ENCODE data around the gene NTF4. TPM values are rescaled to one million over a fixed set of nuclear protein-coding genes. Genes with fewer than 3 reads are reported as not detected.

Gene NTF4
- polyA plus RNA-seq (2012; ENCODE audit: insufficient read length, low read depth): not detected

- TF ChIP-seq FOXP2 (optimal IDR thresholded peaks at IDR 0.05; ENCODE audit: borderline replicate concordance, extremely low read depth, extremely low read length, insufficient read depth): no peak
- no peak for TF ChIP-seq TAF1 (IDR thresholded peaks at IDR 0.05; ENCODE audit: borderline replicate concordance, insufficient read depth, low read length)
- no peak for TF ChIP-seq POLR2AphosphoS5 (IDR thresholded peaks at IDR 0.05; ENCODE audit: low read depth, low read length)
Observed at GRCh38 chr19:49064768-49065611, at the start of gene NTF4. NTF4 (minus strand) TSS chr19:49064818; CDS start chr19:49061997, 2,821 bp downstream.

GRCh38 chr19:49113762-49114629, 49.4 kb upstream of the NTF4 start, which contains the start of gene LIN7B:
LIN7B (plus strand) TSS chr19:49114370; CDS start chr19:49114405, 35 bp downstream.
- TF ChIP-seq TAF1 (IDR thresholded peaks at IDR 0.05; ENCODE audit: borderline replicate concordance, insufficient read depth, low read length): no peak
- TF ChIP-seq POLR2AphosphoS5 (IDR thresholded peaks at IDR 0.05; ENCODE audit: low read depth, low read length): peak; percentile 30; the same call in 1 of the 2 replicates

- TF ChIP-seq TAF1 (IDR thresholded peaks at IDR 0.05; ENCODE audit: borderline replicate concordance, insufficient read depth, low read length): no peak
- TF ChIP-seq, protein P1, sequence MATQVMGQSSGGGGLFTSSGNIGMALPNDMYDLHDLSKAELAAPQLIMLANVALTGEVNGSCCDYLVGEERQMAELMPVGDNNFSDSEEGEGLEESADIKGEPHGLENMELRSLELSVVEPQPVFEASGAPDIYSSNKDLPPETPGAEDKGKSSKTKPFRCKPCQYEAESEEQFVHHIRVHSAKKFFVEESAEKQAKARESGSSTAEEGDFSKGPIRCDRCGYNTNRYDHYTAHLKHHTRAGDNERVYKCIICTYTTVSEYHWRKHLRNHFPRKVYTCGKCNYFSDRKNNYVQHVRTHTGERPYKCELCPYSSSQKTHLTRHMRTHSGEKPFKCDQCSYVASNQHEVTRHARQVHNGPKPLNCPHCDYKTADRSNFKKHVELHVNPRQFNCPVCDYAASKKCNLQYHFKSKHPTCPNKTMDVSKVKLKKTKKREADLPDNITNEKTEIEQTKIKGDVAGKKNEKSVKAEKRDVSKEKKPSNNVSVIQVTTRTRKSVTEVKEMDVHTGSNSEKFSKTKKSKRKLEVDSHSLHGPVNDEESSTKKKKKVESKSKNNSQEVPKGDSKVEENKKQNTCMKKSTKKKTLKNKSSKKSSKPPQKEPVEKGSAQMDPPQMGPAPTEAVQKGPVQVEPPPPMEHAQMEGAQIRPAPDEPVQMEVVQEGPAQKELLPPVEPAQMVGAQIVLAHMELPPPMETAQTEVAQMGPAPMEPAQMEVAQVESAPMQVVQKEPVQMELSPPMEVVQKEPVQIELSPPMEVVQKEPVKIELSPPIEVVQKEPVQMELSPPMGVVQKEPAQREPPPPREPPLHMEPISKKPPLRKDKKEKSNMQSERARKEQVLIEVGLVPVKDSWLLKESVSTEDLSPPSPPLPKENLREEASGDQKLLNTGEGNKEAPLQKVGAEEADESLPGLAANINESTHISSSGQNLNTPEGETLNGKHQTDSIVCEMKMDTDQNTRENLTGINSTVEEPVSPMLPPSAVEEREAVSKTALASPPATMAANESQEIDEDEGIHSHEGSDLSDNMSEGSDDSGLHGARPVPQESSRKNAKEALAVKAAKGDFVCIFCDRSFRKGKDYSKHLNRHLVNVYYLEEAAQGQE (IDR thresholded peaks at IDR 0.05; ENCODE audit: insufficient read depth in 1 of 2, low read depth in 2 of 2, low read length in 2 of 2): no peak
- no peak for TF ChIP-seq SIN3A (IDR thresholded peaks at IDR 0.05; ENCODE audit: borderline replicate concordance, insufficient read depth, low read length)
- no peak for TF ChIP-seq POLR2AphosphoS5 (IDR thresholded peaks at IDR 0.05; ENCODE audit: low read depth, low read length)
- TF ChIP-seq FOXP2 (optimal IDR thresholded peaks at IDR 0.05; ENCODE audit: borderline replicate concordance, extremely low read depth, extremely low read length, insufficient read depth): no peak
Observed at GRCh38 chr19:49111218-49111998, 46.8 kb upstream of the NTF4 start.

DNA sequence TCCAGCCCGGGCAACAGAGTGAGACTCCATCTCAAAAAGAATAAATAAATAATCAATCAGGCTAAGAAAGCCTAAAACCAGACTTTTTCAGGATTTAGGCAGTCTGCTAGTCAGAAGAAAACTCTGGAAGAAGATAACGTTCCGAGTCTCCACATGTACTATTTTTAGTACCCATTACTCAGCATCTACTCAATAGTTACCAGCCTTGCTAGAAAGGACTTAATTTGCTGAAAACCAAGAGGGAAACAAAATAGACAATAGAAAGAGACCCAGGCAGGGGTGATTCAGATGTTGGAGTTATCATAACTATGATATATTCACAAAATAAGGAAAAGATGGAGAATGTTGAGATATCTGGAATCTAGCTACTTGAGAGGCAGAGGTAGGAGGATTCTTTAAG, 45.9 kb upstream of the NTF4 start:
- TF ChIP-seq POLR2AphosphoS5 (IDR thresholded peaks at IDR 0.05; ENCODE audit: low read depth, low read length): no peak
- TF ChIP-seq SIN3A (IDR thresholded peaks at IDR 0.05; ENCODE audit: borderline replicate concordance, insufficient read depth, low read length): no peak
- TF ChIP-seq, protein P1 (IDR thresholded peaks at IDR 0.05; ENCODE audit: insufficient read depth in 1 of 2, low read depth in 2 of 2, low read length in 2 of 2): no peak
- TF ChIP-seq TAF1 (IDR thresholded peaks at IDR 0.05; ENCODE audit: borderline replicate concordance, insufficient read depth, low read length): no peak
- TF ChIP-seq FOXP2 (optimal IDR thresholded peaks at IDR 0.05; ENCODE audit: borderline replicate concordance, extremely low read depth, extremely low read length, insufficient read depth): no peak

DNA sequence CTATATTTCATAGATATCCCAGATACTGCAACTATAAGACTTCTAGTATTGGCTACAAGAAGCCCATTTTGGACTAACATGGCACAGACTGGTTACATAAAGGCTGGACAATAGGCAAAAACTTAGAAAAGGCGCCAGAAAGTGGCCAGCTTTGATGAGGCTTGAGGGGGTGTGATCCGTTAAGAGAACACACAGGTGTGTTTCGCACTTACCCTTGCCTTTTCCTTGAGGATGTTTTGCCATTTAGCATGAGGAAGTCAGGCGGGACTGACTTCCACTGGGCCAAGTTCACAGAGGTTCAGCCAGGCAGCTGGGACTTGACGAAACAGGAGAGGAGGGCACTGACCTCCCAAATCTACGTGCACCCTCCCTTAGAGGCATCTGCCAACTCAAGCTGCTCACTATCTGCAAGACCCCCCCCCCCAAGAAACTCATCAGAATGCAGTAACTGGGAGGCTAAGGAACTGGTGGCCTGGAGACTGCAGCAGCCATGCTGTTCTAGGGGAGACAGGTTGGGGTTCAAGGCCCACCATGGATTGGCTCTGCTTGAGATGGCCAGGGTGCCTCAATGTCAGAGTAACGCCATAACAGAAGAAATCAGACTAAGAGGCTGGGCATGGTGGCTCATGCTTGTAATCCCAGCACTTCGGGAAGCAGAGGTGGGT, 45.1 kb upstream of the NTF4 start:
- TF ChIP-seq, protein P1 (IDR thresholded peaks at IDR 0.05; ENCODE audit: insufficient read depth in 1 of 2, low read depth in 2 of 2, low read length in 2 of 2): no peak
- TF ChIP-seq SIN3A (IDR thresholded peaks at IDR 0.05; ENCODE audit: borderline replicate concordance, insufficient read depth, low read length): no peak
- 0 out of 2 replicates have a peak, but pooled peaks have one; percentile 41 for TF ChIP-seq POLR2AphosphoS5 (IDR thresholded peaks at IDR 0.05; ENCODE audit: low read depth, low read length)

All from PFSK-1 (cell line).